WTC11 (cell line): Measurements from ENCODE around the gene ITGAV. TPM values are rescaled to one million over a fixed set of nuclear protein-coding genes. Genes with fewer than 3 reads are reported as not detected.

Experiments
- ATAC-seq: fragments of 200-7000 bp; cut with Tn5 transposase; 2 replicates; pipeline ENCODE4 v1.10.0; 2021; ENCODE audit warnings: mild to moderate bottlenecking, moderate library complexity
- CTCF ChIA-PET: fragments of 300-600 bp; sonication (Branson Sonifier 250); formaldehyde crosslinking; loops from one replicate; lab custom pipeline; 2021; ENCODE audit warnings: antibody characterized with exemption; lab: Charles Lee
- POLR2A ChIA-PET: fragments of 350-600 bp; sonication (Branson Sonifier 250); formaldehyde crosslinking; loops from one replicate; lab custom pipeline; 2021; ENCODE audit warnings: antibody characterized with exemption; lab: Charles Lee
- DNase-seq: peaks from one replicate; pipeline ENCODE4 v3.0.0; 2021; ENCODE audit warnings: low spot score
- H3K27ac Mint-ChIP-seq: 2 replicates; pipeline ENCODE4 v1.8.0; 2021; ENCODE audit warnings: mixed read lengths
- H3K27me3 Mint-ChIP-seq: 2 replicates; pipeline ENCODE4 v1.8.0; 2021; ENCODE audit warnings: low read depth, mild to moderate bottlenecking, moderate library complexity, mixed read lengths
- H3K36me3 Mint-ChIP-seq: 2 replicates; pipeline ENCODE4 v1.8.0; 2021; ENCODE audit warnings: mixed read lengths
- H3K4me1 Mint-ChIP-seq: 2 replicates; pipeline ENCODE4 v1.8.0; 2022; ENCODE audit warnings: mixed read lengths
- H3K4me3 Mint-ChIP-seq: 2 replicates; pipeline ENCODE4 v1.8.0; 2021; ENCODE audit warnings: mild to moderate bottlenecking, moderate library complexity, mixed read lengths
- H3K9me3 Mint-ChIP-seq: 2 replicates; pipeline ENCODE4 v1.8.0; 2021; ENCODE audit warnings: mixed read lengths
- ATF1 ChIP-seq: sonication (generic); formaldehyde crosslinking; IDR thresholded peaks from 2 replicates; pipeline ENCODE4 v1.8.1; 2023; ENCODE audit warnings: mild to moderate bottlenecking, moderate library complexity, missing genetic modification reagents
- CBFB ChIP-seq: sonication (generic); formaldehyde crosslinking; IDR thresholded peaks from 2 replicates; pipeline ENCODE4 v1.8.1; 2022; ENCODE audit warnings: mild to moderate bottlenecking, low read depth, missing genetic modification reagents
- EMX1 ChIP-seq: fragments of 250-450 bp; sonication (Bioruptor Pico); IDR thresholded peaks from 2 replicates; pipeline ENCODE4 v1.8.0; 2021; ENCODE audit warnings: mild to moderate bottlenecking
- FOXK1 ChIP-seq: sonication (generic); formaldehyde crosslinking; IDR thresholded peaks from 2 replicates; pipeline ENCODE4 v1.8.0; 2022; ENCODE audit warnings: mild to moderate bottlenecking, moderate library complexity, missing genetic modification reagents
- IRF2 ChIP-seq: sonication (generic); formaldehyde crosslinking; IDR thresholded peaks from 2 replicates; pipeline ENCODE4 v1.8.0; 2022; ENCODE audit warnings: low read depth, missing genetic modification reagents, borderline replicate concordance
- NFATC4 ChIP-seq: fragments of 250-450 bp; sonication (Bioruptor Pico); IDR thresholded peaks from 2 replicates; pipeline ENCODE4 v1.9.0; 2021; ENCODE audit warnings: mild to moderate bottlenecking
- NFYB ChIP-seq: sonication (generic); formaldehyde crosslinking; conservative IDR thresholded peaks from 2 replicates; pipeline ENCODE4 v1.8.0; 2022; ENCODE audit warnings: low read depth, missing genetic modification reagents
- NR2C2 ChIP-seq: sonication (generic); formaldehyde crosslinking; IDR thresholded peaks from 2 replicates; pipeline ENCODE4 v1.8.0; 2022; ENCODE audit warnings: mild to moderate bottlenecking, missing genetic modification reagents
- NR3C1 ChIP-seq: sonication (generic); formaldehyde crosslinking; conservative IDR thresholded peaks from 2 replicates; pipeline ENCODE4 v1.8.1; 2023; ENCODE audit warnings: low read depth, mild to moderate bottlenecking, missing genetic modification reagents
- SOX15 ChIP-seq: fragments of 250-450 bp; sonication (Bioruptor Pico); IDR thresholded peaks from 2 replicates; pipeline ENCODE4 v1.9.0; 2021; ENCODE audit warnings: mild to moderate bottlenecking
- ZBTB21 ChIP-seq: sonication (generic); formaldehyde crosslinking; IDR thresholded peaks from 2 replicates; pipeline ENCODE4 v1.8.1; 2023; ENCODE audit warnings: mild to moderate bottlenecking, missing genetic modification reagents, borderline replicate concordance
- ZNF317 ChIP-seq: sonication (generic); formaldehyde crosslinking; IDR thresholded peaks from 2 replicates; pipeline ENCODE4 v1.8.1; 2023; ENCODE audit warnings: low read depth, mild to moderate bottlenecking, moderate library complexity, missing genetic modification reagents, borderline replicate concordance
- total RNA-seq: library from RNA; stranded (reverse); gene quantifications from 3 replicates; pipeline ENCODE4 v1.2.3, GENCODE V29; 2021
- TF ChIP-seq, protein P1 (sequence below): sonication (generic); formaldehyde crosslinking; conservative IDR thresholded peaks from 2 replicates; pipeline ENCODE4 v1.8.1; 2022; ENCODE audit warnings: mild to moderate bottlenecking, missing genetic modification reagents
- TF ChIP-seq, protein P2 (sequence below): sonication (generic); formaldehyde crosslinking; IDR thresholded peaks from 2 replicates; pipeline ENCODE4 v1.8.0; 2023; ENCODE audit warnings: missing genetic modification reagents
- TF ChIP-seq, protein P3 (sequence below): sonication (generic); formaldehyde crosslinking; IDR thresholded peaks from 2 replicates; pipeline ENCODE4 v1.8.1; 2023; ENCODE audit warnings: mild to moderate bottlenecking, moderate library complexity, missing genetic modification reagents
- TF ChIP-seq, protein P4 (sequence below): sonication (generic); formaldehyde crosslinking; IDR thresholded peaks from 2 replicates; pipeline ENCODE4 v1.8.0; 2022; ENCODE audit warnings: missing genetic modification reagents
- TF ChIP-seq, protein P5 (sequence below): sonication (generic); formaldehyde crosslinking; IDR thresholded peaks from 2 replicates; pipeline ENCODE4 v1.8.0; 2023; ENCODE audit warnings: mild to moderate bottlenecking, missing genetic modification reagents
- TF ChIP-seq, protein P6 (sequence below): fragments of 250-450 bp; sonication (Bioruptor Pico); IDR thresholded peaks from 2 replicates; pipeline ENCODE4 v1.9.0; 2021; ENCODE audit warnings: mild to moderate bottlenecking
- TF ChIP-seq, protein P7 (sequence below): sonication (generic); formaldehyde crosslinking; IDR thresholded peaks from 2 replicates; pipeline ENCODE4 v1.8.1; 2022; ENCODE audit warnings: low read depth, missing genetic modification reagents, borderline replicate concordance
- TF ChIP-seq, protein P8 (sequence below): sonication (generic); formaldehyde crosslinking; IDR thresholded peaks from 2 replicates; pipeline ENCODE4 v1.8.0; 2022; ENCODE audit warnings: mild to moderate bottlenecking, missing genetic modification reagents

Gene ITGAV
- total RNA-seq, 1 experiment from 2014 or later = 30.0 TPM

DNA sequence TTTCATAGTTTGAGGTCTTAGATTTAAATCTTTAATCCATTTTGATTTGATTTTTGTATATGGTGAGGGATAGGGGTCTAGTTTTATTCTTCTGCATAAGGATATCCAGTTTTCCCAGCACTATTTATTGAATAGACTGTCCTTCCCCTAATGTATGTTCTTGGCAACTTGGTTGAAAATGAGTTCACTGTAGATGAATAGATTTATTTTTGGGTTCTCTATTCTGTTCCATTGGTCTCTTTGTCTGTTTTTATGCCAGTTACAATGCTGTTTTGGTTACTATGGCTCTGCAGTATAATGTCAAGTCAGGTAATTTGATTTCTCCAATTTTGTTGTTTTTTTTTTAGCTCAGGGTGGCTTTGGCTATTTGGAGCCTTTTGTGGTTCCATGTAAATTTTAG lies 109.9 kb downstream of the ITGAV start:
- CTCF ChIA-PET = interaction anchor here (0.9 kb wide), 1 partner anchor 57 kb away, joined by 3 read pairs; no protein-coding TSS in a partner anchor
- H3K4me1 Mint-ChIP-seq = peaks cover 27% of the 10 kb centered on the region
- ATAC-seq (no peak), DNase-seq (no peak)
- POLR2A ChIA-PET = no interaction called here
- peaks cover 5% of the 10 kb centered on the region for H3K36me3 Mint-ChIP-seq
- H3K4me3 Mint-ChIP-seq = no peak overlapping the region
- peaks cover 5% of the 10 kb centered on the region for H3K9me3 Mint-ChIP-seq
- H3K27me3 Mint-ChIP-seq = no peaks in the 10 kb centered on the region
- TF ChIP-seq, protein P1, sequence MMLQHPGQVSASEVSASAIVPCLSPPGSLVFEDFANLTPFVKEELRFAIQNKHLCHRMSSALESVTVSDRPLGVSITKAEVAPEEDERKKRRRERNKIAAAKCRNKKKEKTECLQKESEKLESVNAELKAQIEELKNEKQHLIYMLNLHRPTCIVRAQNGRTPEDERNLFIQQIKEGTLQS (CRISPR knock-in tag) = no peak
- TF ChIP-seq FOXK1 (CRISPR knock-in tag) (no peak), IRF2 (CRISPR knock-in tag) (no peak), ATF1 (CRISPR knock-in tag) (no peak), NFATC4 (CRISPR knock-in tag) (no peak), NFYB (no peak)
- TF ChIP-seq, protein P2, sequence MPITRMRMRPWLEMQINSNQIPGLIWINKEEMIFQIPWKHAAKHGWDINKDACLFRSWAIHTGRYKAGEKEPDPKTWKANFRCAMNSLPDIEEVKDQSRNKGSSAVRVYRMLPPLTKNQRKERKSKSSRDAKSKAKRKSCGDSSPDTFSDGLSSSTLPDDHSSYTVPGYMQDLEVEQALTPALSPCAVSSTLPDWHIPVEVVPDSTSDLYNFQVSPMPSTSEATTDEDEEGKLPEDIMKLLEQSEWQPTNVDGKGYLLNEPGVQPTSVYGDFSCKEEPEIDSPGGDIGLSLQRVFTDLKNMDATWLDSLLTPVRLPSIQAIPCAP (CRISPR knock-in tag) = no peak
- TF ChIP-seq, protein P3, sequence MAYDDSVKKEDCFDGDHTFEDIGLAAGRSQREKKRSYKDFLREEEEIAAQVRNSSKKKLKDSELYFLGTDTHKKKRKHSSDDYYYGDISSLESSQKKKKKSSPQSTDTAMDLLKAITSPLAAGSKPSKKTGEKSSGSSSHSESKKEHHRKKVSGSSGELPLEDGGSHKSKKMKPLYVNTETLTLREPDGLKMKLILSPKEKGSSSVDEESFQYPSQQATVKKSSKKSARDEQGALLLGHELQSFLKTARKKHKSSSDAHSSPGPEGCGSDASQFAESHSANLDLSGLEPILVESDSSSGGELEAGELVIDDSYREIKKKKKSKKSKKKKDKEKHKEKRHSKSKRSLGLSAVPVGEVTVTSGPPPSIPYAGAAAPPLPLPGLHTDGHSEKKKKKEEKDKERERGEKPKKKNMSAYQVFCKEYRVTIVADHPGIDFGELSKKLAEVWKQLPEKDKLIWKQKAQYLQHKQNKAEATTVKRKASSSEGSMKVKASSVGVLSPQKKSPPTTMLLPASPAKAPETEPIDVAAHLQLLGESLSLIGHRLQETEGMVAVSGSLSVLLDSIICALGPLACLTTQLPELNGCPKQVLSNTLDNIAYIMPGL (CRISPR knock-in tag) = no peak
- TF ChIP-seq, protein P4, sequence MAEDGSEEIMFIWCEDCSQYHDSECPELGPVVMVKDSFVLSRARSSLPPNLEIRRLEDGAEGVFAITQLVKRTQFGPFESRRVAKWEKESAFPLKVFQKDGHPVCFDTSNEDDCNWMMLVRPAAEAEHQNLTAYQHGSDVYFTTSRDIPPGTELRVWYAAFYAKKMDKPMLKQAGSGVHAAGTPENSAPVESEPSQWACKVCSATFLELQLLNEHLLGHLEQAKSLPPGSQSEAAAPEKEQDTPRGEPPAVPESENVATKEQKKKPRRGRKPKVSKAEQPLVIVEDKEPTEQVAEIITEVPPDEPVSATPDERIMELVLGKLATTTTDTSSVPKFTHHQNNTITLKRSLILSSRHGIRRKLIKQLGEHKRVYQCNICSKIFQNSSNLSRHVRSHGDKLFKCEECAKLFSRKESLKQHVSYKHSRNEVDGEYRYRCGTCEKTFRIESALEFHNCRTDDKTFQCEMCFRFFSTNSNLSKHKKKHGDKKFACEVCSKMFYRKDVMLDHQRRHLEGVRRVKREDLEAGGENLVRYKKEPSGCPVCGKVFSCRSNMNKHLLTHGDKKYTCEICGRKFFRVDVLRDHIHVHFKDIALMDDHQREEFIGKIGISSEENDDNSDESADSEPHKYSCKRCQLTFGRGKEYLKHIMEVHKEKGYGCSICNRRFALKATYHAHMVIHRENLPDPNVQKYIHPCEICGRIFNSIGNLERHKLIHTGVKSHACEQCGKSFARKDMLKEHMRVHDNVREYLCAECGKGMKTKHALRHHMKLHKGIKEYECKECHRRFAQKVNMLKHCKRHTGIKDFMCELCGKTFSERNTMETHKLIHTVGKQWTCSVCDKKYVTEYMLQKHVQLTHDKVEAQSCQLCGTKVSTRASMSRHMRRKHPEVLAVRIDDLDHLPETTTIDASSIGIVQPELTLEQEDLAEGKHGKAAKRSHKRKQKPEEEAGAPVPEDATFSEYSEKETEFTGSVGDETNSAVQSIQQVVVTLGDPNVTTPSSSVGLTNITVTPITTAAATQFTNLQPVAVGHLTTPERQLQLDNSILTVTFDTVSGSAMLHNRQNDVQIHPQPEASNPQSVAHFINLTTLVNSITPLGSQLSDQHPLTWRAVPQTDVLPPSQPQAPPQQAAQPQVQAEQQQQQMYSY (CRISPR knock-in tag) = no peak
- H3K27ac Mint-ChIP-seq = no peak overlapping the region

DNA sequence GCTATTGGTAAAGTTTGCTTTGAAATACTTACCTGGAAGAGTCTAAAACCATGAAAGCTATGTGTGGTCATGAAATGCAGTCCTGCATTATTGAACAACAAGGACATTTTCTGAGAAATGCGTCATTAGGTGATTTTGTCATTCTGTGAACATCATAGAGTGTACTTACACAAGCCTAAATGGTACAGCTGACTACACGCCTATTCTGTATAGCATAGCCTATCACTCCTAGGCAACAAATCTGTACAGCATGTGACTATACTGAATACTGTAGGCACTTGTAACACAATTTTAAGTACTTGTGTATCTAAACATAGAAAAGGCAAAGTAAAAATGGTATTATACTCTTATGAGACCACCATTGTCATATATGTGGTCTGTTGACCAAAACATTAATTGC lies 112.2 kb downstream of the ITGAV start:
- Mint-ChIP-seq H3K27me3 (no peaks in the 10 kb centered on the region), H3K4me3 (no peak overlapping the region), H3K27ac (peak overlapping the region; percentile 50), H3K4me1 (peaks cover 13% of the 10 kb centered on the region), H3K9me3 (peaks cover 11% of the 10 kb centered on the region), H3K36me3 (peaks cover 11% of the 10 kb centered on the region)
- ATAC-seq = no peak
- CTCF ChIA-PET = no interaction called here
- POLR2A ChIA-PET = no interaction called here
- DNase-seq = no peak
- TF ChIP-seq, protein P5, sequence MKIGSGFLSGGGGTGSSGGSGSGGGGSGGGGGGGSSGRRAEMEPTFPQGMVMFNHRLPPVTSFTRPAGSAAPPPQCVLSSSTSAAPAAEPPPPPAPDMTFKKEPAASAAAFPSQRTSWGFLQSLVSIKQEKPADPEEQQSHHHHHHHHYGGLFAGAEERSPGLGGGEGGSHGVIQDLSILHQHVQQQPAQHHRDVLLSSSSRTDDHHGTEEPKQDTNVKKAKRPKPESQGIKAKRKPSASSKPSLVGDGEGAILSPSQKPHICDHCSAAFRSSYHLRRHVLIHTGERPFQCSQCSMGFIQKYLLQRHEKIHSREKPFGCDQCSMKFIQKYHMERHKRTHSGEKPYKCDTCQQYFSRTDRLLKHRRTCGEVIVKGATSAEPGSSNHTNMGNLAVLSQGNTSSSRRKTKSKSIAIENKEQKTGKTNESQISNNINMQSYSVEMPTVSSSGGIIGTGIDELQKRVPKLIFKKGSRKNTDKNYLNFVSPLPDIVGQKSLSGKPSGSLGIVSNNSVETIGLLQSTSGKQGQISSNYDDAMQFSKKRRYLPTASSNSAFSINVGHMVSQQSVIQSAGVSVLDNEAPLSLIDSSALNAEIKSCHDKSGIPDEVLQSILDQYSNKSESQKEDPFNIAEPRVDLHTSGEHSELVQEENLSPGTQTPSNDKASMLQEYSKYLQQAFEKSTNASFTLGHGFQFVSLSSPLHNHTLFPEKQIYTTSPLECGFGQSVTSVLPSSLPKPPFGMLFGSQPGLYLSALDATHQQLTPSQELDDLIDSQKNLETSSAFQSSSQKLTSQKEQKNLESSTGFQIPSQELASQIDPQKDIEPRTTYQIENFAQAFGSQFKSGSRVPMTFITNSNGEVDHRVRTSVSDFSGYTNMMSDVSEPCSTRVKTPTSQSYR (CRISPR knock-in tag) = no peak
- TF ChIP-seq, protein P6, sequence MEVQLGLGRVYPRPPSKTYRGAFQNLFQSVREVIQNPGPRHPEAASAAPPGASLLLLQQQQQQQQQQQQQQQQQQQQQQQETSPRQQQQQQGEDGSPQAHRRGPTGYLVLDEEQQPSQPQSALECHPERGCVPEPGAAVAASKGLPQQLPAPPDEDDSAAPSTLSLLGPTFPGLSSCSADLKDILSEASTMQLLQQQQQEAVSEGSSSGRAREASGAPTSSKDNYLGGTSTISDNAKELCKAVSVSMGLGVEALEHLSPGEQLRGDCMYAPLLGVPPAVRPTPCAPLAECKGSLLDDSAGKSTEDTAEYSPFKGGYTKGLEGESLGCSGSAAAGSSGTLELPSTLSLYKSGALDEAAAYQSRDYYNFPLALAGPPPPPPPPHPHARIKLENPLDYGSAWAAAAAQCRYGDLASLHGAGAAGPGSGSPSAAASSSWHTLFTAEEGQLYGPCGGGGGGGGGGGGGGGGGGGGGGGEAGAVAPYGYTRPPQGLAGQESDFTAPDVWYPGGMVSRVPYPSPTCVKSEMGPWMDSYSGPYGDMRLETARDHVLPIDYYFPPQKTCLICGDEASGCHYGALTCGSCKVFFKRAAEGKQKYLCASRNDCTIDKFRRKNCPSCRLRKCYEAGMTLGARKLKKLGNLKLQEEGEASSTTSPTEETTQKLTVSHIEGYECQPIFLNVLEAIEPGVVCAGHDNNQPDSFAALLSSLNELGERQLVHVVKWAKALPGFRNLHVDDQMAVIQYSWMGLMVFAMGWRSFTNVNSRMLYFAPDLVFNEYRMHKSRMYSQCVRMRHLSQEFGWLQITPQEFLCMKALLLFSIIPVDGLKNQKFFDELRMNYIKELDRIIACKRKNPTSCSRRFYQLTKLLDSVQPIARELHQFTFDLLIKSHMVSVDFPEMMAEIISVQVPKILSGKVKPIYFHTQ (CRISPR knock-in tag) = no peak
- TF ChIP-seq CBFB (CRISPR knock-in tag) (no peak), EMX1 (no peak), NR3C1 (CRISPR knock-in tag) (no peak), ZBTB21 (CRISPR knock-in tag) (no peak), SOX15 (no peak), ZNF317 (no peak), NR2C2 (no peak)
- TF ChIP-seq, protein P7, sequence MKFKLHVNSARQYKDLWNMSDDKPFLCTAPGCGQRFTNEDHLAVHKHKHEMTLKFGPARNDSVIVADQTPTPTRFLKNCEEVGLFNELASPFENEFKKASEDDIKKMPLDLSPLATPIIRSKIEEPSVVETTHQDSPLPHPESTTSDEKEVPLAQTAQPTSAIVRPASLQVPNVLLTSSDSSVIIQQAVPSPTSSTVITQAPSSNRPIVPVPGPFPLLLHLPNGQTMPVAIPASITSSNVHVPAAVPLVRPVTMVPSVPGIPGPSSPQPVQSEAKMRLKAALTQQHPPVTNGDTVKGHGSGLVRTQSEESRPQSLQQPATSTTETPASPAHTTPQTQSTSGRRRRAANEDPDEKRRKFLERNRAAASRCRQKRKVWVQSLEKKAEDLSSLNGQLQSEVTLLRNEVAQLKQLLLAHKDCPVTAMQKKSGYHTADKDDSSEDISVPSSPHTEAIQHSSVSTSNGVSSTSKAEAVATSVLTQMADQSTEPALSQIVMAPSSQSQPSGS (CRISPR knock-in tag) = no peak
- TF ChIP-seq, protein P8, sequence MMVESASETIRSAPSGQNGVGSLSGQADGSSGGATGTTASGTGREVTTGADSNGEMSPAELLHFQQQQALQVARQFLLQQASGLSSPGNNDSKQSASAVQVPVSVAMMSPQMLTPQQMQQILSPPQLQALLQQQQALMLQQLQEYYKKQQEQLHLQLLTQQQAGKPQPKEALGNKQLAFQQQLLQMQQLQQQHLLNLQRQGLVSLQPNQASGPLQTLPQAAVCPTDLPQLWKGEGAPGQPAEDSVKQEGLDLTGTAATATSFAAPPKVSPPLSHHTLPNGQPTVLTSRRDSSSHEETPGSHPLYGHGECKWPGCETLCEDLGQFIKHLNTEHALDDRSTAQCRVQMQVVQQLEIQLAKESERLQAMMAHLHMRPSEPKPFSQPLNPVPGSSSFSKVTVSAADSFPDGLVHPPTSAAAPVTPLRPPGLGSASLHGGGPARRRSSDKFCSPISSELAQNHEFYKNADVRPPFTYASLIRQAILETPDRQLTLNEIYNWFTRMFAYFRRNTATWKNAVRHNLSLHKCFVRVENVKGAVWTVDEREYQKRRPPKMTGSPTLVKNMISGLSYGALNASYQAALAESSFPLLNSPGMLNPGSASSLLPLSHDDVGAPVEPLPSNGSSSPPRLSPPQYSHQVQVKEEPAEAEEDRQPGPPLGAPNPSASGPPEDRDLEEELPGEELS = no peak
